GM11168 (cell line): ENCODE measurements around the gene CCSER1.

ENCODE experiments used
- in situ Hi-C: fragments of 300-500 bp; cut with MboI; formaldehyde crosslinking; loops from one replicate; pipeline ENCODE4 v1.12.0; 2022; ENCODE audit warnings: low sequenced_read_pairs; ENCODE audit not compliant: unreplicated experiment

The CCSER1 gene

DNA sequence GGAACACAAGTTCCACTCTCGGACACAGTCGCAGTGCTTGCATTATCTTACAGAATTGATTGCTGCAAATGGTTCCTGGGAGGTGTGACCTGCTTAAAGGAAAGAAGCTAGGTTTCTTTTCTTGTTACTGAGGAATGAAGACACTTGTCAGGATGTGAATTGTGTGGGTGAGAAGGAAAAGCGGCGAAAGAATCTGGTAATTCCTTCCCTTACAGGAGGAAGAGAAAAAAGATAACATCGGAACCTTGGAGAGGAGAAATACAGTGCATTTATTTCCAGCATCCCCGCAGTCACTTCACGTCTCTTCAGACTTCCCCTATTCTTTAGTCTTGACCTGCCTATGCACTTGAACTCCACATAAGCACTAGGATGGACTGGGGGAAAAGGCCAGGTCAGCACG is 389 bp upstream of the CCSER1 start:
- in situ Hi-C loops: no loop called here

DNA sequence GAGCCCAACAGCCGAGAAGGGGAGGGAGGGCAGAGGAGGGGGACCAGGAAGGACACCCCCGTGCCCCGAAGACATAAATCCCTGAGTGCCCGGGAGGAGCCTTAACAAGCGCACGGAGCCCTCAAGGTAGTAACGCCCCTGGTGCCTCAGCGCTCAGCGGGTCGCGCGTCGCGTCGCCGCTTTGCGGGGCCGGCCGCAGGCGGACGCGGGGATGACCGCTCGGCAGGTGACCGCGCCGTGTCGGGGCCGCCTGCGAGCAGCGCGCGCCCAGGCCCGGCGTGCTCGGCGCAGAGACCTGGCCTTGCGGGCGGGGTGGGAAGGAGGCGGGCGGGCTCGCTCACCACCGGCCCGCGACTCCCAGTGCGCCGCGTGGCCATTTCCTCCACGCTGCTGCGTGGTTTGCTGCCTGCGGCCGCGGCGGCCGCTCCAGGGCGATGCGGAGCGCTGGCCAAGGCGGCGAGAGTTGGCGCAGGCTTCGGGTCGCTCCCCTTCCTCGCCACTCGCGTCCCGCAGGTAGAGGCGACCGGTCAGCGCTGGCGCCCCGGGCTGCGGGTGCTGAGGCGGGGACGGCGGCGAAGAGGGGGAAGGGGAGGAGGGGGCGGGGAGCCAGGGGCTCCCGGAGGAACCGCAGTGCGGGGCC is 632 bp downstream of the CCSER1 start:
- in situ Hi-C loops: no loop called here

DNA sequence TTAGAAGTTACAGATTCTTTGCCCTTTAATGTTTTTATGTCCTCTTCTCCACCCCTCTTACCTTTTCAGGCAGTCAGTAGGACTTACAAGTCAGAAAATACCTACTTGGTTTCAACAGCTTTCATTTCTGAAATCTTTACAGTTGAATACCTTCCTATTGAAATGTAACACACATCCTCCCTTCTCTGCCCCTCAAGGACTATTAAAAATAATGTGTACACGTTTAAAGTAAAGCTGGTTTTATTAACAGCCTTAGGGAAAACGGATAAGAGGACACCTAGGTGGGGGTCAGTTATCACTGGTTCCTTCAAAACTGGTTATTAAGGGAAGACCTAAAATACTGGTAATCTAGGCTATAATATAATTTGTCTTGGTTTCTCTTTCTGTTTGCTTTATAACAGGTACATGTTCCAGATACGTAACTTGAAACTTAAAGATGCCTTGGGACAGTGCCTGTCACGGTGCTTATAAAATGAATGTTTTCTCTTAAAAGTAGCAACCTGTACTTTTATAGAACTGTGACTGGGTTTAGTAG is 1.8 kb downstream of the CCSER1 start:
- in situ Hi-C loops: no loop called here

DNA sequence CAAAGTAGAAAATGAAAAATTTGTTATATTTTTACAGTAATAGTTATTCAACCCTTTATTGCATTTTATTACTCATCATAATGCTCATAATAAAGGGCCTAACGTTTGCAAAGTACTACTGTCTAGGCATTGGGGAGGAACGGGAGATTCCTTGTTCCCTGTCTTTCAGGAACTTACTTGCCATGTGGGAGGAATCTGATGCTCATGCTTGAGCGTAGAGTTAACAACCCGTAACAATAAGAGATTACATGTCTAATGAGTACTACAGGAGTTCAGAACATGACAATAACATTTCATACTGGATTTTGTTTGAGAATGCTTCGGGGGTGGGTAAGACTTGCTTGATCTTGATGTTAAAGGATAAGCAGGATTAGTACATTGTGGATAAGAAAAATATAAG is 2.9 kb downstream of the CCSER1 start:
- in situ Hi-C loops: no loop called here

DNA sequence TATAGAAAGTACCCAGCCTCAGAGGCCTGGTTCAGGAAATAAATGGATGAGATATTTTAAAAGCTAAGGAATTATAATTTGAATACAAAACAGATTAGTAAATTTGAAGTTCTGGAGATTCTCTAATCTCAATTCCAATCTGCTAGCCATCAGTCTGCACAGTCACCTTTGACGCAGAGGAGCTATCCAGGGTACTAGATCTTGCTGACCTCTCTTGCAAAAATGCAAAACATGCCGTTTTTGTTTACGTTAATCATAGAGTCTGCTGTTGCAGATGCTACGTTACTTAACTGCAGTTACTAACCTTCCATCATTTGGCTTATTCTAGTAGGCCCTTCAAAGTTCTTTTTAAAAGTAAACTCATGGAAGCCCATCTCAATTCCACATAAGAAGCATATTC is 10.4 kb downstream of the CCSER1 start:
- in situ Hi-C loops: no loop called here

DNA sequence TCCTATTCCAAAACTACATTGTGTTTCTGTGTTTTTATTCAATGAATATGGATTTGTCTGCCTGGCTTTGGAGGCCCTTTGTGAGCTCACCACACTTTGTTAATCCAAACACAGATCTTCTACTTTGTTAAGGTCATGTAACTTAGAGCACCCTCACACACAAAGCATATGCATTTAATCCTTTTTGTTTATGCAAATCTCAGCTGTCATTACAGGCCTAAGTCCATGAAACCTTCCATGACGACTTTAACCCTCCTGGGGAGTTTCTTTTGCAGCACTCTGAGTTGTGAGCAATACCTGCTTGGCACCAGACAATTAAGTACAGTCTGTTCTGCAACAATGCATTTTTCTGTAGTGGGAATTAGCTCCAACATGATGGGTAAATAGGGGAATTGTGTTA is 14.9 kb downstream of the CCSER1 start:
- in situ Hi-C loops: no loop called here

DNA sequence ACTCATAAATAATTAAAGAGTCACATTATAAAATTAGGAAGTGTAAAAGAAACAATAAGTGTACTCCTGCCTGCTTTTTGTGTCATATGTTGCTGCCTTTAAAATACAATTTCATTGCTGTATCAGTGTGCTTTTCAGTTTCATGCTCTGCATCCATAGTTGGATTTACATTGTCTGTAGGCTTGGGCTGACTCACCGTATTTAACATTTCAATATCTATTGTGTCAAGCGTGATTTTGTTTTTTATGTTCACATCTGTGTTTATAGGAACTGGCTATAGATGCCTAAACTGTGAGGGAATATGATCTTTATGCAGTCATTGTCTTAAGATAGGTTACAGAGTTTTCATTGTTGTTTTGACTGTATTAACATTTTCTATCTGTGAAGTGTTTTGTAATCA is 18.1 kb downstream of the CCSER1 start:
- in situ Hi-C loops: no loop called here

DNA sequence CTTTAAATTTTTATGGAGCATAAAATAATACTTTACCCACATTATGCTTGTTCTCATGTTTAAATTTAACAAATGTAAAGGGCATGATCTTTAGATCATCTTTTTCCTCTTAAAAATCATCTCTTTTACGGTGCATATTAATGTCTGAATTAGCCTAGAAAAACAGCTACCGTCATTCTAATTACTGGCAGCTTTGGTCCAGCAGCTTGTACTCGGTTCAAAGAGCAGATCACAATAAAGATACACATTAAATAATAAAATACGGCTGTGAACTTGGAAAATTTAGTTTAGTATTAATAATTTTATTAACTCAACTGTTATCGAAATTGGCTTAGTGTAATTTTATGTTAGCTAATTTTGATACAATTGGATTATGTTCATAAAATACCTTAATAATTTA is 19.1 kb downstream of the CCSER1 start:
- in situ Hi-C loops: no loop called here

DNA sequence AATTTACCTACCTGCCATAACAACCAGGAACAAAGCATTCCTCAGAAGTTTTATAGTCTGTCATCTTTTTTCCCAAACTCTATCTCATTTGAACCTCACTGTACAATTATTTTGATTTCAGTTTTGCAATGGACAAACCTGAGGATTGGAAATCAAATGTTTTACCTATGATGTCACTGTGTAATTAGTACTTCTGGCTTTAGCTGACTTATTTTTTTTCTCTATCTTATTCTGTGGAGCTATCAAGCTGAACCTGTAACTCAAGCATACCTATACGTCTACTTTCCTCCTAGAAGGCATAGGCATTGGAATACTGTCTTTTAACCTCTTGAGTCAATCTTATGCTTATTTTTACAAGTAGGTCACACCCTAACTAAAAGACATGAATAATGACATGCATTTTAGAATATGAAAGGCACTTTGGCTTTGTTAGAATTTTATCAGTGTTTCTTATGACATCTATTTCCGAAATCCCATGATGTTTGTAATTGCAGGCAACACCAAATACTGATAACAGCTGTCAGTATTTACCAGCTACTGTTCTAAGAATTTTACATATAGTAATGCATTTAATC is 21.5 kb downstream of the CCSER1 start:
- in situ Hi-C loops: no loop called here

DNA sequence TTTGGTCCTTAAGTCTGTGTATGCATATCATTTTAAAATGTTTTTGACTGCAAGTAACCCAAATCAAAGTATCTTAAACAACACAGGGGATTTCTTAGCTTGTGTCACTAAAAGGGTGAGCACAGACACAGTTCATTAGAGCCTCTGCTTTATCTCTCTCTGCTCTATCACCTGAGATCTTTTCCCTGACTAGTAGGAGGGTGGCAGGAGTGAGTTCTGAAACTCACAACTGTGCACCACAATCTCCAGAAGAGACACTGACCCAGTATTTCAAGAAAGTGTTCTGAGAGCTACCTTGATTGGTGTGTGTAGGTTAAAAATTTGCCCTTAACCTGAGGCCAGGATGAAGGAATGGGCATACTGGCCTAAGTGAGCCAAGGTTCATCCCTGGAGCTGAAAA is 24.8 kb downstream of the CCSER1 start:
- in situ Hi-C loops: no loop called here

DNA sequence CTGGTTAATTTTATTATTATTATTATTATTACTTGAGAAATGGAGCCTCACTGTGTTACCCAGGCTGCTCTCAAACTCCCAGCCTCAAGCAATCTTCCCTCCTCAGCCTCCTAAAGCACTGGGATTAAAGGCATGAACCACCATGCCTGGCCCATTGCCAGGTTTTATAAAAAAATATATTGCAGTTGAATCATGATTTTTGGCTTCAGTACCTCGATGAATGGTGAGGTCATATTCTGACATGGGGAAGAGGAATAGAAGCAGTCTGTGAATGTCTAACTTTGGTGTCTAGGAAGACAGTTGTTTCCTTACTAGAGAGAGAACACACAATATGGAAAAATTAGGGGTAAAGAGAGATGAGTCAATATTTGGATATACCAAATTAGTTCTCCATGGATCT is 32.0 kb downstream of the CCSER1 start:
- in situ Hi-C loops: no loop called here

DNA sequence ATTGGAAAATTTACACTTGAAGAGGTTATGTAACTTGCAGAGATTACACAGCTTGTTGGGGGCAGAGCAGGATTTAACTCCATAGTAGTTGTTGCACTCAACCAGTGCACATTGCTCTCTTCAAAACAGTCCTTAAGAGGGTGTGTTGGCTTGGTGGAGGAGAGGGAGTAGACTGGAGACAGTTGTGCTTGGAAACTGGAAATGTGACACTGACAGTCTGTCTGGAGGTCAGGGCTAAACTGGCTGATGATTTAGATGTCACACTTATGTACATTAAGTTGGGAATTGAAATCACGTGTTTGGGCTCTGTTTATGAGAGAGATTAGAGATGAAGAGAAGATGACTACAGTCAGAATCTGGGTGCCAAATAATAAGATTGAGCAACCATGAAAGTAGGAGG is 32.9 kb downstream of the CCSER1 start:
- in situ Hi-C loops: no loop called here

DNA sequence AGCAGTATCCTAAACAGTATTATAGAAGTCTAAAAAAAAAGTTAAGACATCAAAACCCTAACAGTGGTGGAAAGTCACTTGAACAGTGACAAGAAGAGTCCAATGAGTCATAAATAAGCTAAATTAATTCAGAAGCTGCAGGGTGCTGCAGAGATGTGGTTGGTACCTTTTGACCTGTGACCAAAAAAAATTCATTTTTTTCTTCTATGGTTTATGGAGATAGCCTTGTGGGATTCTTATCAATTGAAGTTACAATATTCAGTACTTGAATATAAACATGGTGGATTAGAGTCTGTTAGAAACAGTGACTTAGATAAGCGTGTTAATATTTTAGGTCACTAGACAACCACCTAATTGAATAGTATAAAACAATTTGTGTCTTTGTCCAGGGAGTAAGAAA is 35.4 kb downstream of the CCSER1 start:
- in situ Hi-C loops: no loop called here

DNA sequence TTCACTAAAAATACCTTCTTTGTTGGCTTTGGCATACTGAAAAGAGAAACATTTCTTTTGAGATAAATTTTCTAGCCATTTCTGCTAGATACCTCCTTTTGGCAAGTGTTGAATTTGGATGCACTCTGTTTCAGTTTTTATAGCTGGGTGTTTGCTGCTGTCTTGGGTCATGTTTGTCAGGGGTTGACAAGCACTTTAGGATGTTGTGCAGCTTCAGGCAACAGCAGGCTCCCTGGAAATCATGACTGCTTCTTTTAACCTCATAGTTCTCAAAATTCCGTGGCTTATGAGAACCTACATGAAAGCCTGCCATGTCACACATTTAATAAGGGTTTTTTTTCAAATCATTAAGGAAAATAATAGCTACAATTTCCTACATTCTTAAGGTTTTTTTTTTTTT is 36.7 kb downstream of the CCSER1 start:
- in situ Hi-C loops: no loop called here

DNA sequence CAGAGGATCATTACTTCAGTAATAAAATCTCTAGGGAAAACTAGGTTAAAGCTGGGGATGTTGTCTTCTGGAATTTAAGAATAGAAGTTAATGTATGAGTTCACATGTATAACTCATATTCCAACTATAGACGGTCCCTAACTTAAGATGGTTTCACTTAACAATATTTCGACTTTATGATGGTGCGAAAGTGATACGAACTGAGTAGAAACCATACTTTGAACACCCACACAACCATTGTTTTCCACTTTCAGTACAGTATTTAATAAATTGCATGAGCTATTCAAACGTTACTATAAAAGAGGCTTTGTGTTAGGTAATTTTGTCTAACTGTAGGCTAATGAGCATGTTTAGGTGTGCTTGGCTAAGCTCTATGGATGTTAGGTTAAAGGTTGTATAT is 38.7 kb downstream of the CCSER1 start:
- in situ Hi-C loops: no loop called here

DNA sequence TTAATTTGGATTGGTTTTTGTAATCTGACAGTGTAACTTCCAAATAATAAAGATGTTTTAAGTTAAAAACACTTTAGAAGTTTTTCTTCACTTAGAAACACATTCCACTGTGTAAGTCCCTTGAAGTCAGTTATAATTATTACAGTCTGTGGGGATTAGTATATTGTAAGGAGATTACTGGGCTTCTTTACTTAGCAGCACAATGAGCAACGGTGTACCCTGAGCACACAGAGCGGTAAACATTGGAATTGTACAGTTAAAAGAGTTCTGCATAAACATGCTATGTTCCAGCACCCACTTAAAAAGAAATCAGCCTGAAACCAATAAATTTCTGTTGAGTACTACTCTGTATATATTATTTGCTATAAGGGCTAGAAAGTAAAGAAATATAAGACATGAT is 44.3 kb downstream of the CCSER1 start:
- in situ Hi-C loops: no loop called here

DNA sequence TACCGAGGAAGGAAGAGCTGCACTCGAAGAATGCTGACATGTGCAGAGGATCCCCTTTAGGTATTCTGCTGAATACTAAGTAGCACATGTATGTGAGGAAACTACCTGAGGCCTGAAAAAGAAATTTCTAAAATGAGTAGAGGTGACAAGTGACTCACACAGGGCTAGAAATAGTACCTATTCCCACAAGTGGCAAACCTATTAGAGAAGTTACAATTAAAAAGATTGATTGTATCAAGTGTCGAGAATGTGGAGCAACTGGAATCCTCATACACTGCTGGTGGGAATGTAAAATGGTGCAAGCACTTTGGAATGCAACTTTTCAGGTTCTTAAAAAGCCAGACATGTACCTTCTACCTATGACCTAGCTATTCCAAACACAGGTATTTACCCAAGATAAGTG is 47.4 kb downstream of the CCSER1 start:
- in situ Hi-C loops: no loop called here

DNA sequence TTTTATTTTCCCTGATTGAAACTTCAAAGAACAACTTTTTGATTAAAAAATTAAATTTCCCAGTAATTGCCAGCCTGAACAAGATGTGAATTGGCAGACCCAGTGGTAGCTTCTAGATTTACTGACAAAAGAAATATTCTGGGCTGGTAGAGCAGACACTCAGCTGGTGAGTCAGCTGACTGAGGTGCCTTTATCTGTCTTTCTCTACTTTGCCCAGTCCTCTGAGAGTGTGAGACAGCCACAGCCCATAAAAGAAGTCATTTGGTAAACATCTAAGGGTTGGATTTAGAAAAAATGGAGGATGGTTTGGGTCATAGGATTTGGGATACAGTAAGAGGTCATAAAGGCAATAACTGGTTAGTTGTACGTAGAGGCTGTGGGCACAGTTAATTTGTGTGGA is 54.5 kb downstream of the CCSER1 start:
- in situ Hi-C loops: no loop called here

DNA sequence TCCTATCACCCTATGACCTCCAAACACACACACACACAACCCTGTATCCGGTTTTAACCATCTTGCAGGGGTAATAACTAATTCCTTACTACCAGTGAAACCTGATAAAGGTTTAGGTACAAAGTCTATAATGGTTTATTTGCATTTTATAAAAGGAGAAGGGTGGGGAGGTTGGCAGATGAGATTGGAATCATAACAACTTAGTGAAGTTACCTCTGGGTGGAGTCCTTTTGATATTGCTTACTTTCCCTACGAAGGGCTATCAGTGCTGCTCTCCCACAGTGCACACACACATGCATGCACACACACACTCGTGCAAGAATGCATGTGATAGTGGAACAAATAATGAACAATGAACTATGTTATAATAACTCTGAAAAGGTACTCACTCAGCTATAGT is 56.1 kb downstream of the CCSER1 start:
- in situ Hi-C loops: no loop called here

DNA sequence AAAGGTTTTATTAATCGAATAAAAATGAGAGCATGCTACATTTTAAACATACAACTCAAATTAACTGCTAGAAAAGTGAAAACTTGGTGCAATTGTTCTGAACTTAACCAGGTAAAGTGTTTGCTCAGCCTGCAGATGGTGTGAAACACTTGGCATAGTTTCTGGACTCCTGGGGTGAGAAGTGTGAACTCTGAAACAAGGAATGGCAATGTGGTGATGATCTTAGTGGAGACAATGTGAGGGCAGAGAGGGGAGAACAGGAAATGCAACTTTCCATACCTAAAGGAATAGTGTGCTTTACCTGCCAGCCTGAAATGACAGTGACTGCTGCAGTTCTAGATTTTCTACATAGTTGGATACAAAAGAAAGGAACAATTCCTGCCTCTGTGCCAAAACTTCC is 57.4 kb downstream of the CCSER1 start:
- in situ Hi-C loops: no loop called here

DNA sequence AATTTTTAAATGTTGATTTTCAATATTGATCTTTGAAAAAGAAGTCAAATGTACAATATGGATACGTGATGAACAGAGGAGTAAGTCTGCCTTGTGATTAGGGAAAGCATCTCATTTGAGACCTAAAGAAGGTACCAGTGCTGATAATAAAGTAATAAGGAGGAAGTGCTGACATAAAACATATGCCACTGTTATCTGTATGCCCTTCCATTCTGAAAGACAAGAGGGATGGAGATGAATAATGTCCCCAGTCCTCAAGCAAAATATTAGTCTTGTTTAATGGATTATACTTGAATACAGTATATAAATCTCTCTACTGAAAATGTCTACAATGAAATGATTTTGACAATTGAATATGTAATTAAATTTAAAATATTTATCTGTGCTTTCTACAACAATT is 58.2 kb downstream of the CCSER1 start:
- in situ Hi-C loops: no loop called here

DNA sequence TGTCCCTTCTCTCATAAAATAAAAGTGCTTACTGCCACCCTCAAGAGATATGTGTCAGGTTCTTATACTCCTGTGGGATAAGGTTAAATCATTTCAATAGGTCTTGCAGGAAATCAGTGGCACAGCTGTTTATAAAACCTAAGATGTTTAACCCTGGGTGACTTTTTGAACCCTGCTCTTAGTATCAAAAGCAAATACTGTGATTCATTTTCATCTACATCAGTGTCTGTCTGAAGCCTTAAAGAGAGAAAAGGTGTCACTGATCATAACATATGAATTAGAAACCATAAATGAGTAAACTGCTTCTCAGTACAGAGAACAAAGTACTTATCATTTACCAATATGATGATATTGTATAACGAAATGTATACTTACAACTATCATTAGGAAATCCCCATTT is 59.0 kb downstream of the CCSER1 start:
- in situ Hi-C loops: no loop called here
